ENCODE results near the gene TMEM17. TPM values are rescaled to one million over a fixed set of nuclear protein-coding genes. Genes with fewer than 3 reads are reported as not detected.

Gene TMEM17
- total and polyA plus RNA-seq, 2 of the 13 experiments (the other 11 are each of a cell fraction or from before 2014, with no cell fraction given) = 0.22 to 0.50 TPM

GRCh38 chr2:62458206-62458641 is 47.8 kb downstream of the TMEM17 start (continued):
- no peak for TF ChIP-seq NFE2L1 (CRISPR knock-in tag; IDR thresholded peaks at IDR 0.05; ENCODE audit: borderline replicate concordance)
- no peak for TF ChIP-seq IRF2 (CRISPR knock-in tag; IDR thresholded peaks at IDR 0.05)
- no peak for TF ChIP-seq ZNF552 (CRISPR knock-in tag; IDR thresholded peaks at IDR 0.05; ENCODE audit: borderline replicate concordance)
- TF ChIP-seq, protein P1, sequence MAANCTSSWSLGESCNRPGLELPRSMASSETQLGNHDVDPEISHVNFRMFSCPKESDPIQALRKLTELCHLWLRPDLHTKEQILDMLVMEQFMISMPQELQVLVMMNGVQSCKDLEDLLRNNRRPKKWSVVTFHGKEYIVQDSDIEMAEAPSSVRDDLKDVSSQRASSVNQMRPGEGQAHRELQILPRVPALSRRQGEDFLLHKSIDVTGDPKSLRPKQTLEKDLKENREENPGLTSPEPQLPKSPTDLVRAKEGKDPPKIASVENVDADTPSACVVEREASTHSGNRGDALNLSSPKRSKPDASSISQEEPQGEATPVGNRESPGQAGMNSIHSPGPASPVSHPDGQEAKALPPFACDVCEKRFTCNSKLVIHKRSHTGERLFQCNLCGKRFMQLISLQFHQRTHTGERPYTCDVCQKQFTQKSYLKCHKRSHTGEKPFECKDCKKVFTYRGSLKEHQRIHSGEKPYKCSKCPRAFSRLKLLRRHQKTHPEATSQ (CRISPR knock-in tag; IDR thresholded peaks at IDR 0.05; ENCODE audit: borderline replicate concordance) = 0 out of 2 replicates have a peak, but pooled peaks have one; percentile 14
- TF ChIP-seq POLR2G (IDR thresholded peaks at IDR 0.05; ENCODE audit: low read depth, low read length) = 0 out of 2 replicates have a peak, but pooled peaks have one; percentile 37
- TF ChIP-seq, protein P2, sequence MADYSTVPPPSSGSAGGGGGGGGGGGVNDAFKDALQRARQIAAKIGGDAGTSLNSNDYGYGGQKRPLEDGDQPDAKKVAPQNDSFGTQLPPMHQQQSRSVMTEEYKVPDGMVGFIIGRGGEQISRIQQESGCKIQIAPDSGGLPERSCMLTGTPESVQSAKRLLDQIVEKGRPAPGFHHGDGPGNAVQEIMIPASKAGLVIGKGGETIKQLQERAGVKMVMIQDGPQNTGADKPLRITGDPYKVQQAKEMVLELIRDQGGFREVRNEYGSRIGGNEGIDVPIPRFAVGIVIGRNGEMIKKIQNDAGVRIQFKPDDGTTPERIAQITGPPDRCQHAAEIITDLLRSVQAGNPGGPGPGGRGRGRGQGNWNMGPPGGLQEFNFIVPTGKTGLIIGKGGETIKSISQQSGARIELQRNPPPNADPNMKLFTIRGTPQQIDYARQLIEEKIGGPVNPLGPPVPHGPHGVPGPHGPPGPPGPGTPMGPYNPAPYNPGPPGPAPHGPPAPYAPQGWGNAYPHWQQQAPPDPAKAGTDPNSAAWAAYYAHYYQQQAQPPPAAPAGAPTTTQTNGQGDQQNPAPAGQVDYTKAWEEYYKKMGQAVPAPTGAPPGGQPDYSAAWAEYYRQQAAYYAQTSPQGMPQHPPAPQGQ (CRISPR knock-in tag; IDR thresholded peaks at IDR 0.05; ENCODE audit: borderline replicate concordance) = no peak
- TF ChIP-seq CC2D1A (CRISPR knock-in tag; IDR thresholded peaks at IDR 0.05) = no peak
- TF ChIP-seq ASH2L (IDR thresholded peaks at IDR 0.05; ENCODE audit: insufficient read length, low read depth, low read length) = no peak
- TF ChIP-seq CAMTA2 (CRISPR knock-in tag; IDR thresholded peaks at IDR 0.05; ENCODE audit: borderline replicate concordance) = no peak
- no peak for TF ChIP-seq ZNF138 (CRISPR knock-in tag; IDR thresholded peaks at IDR 0.05; ENCODE audit: low read depth)
- no peak for TF ChIP-seq ZNF816 (CRISPR knock-in tag; IDR thresholded peaks at IDR 0.05; ENCODE audit: borderline replicate concordance)
- TF ChIP-seq, protein P3, sequence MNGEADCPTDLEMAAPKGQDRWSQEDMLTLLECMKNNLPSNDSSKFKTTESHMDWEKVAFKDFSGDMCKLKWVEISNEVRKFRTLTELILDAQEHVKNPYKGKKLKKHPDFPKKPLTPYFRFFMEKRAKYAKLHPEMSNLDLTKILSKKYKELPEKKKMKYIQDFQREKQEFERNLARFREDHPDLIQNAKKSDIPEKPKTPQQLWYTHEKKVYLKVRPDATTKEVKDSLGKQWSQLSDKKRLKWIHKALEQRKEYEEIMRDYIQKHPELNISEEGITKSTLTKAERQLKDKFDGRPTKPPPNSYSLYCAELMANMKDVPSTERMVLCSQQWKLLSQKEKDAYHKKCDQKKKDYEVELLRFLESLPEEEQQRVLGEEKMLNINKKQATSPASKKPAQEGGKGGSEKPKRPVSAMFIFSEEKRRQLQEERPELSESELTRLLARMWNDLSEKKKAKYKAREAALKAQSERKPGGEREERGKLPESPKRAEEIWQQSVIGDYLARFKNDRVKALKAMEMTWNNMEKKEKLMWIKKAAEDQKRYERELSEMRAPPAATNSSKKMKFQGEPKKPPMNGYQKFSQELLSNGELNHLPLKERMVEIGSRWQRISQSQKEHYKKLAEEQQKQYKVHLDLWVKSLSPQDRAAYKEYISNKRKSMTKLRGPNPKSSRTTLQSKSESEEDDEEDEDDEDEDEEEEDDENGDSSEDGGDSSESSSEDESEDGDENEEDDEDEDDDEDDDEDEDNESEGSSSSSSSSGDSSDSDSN (CRISPR knock-in tag; IDR thresholded peaks at IDR 0.05) = no peak
- TF ChIP-seq POGZ (CRISPR knock-in tag; IDR thresholded peaks at IDR 0.05) = peak; percentile 19; the same call in 1 of the 2 replicates
- TF ChIP-seq ZNF629 (CRISPR knock-in tag; conservative IDR thresholded peaks at IDR 0.05) = peak; percentile 94
- no peak for TF ChIP-seq NR2F2 (IDR thresholded peaks at IDR 0.05; ENCODE audit: borderline replicate concordance, low read depth)
- TF ChIP-seq, protein P4, sequence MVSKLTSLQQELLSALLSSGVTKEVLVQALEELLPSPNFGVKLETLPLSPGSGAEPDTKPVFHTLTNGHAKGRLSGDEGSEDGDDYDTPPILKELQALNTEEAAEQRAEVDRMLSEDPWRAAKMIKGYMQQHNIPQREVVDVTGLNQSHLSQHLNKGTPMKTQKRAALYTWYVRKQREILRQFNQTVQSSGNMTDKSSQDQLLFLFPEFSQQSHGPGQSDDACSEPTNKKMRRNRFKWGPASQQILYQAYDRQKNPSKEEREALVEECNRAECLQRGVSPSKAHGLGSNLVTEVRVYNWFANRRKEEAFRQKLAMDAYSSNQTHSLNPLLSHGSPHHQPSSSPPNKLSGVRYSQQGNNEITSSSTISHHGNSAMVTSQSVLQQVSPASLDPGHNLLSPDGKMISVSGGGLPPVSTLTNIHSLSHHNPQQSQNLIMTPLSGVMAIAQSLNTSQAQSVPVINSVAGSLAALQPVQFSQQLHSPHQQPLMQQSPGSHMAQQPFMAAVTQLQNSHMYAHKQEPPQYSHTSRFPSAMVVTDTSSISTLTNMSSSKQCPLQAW (CRISPR knock-in tag; IDR thresholded peaks at IDR 0.05) = 0 out of 2 replicates have a peak, but pooled peaks have one; percentile 29
- TF ChIP-seq IKZF4 (CRISPR knock-in tag; IDR thresholded peaks at IDR 0.05; ENCODE audit: borderline replicate concordance, low read depth, not compliant biosample characterization) = no peak
- TF ChIP-seq ZNF891 (CRISPR knock-in tag; IDR thresholded peaks at IDR 0.05) = peak; percentile 88
- TF ChIP-seq ZNF30 (CRISPR knock-in tag; IDR thresholded peaks at IDR 0.05) = no peak
- TF ChIP-seq E2F5 (CRISPR knock-in tag; conservative IDR thresholded peaks at IDR 0.05) = no peak
